GM19025 (cell line): ENCODE data around the gene NAA50.
A peak's percentile ranks its signal among the peaks of the same experiment; 100 is the strongest.

Source experiments
- ATAC-seq: cut with Tn5 transposase; IDR thresholded peaks from one replicate; pipeline ENCODE4 v1.9.1; 2021; ENCODE audit warnings: mild to moderate bottlenecking, low read depth, moderate library complexity; ENCODE audit not compliant: unreplicated experiment

The NAA50 gene

DNA sequence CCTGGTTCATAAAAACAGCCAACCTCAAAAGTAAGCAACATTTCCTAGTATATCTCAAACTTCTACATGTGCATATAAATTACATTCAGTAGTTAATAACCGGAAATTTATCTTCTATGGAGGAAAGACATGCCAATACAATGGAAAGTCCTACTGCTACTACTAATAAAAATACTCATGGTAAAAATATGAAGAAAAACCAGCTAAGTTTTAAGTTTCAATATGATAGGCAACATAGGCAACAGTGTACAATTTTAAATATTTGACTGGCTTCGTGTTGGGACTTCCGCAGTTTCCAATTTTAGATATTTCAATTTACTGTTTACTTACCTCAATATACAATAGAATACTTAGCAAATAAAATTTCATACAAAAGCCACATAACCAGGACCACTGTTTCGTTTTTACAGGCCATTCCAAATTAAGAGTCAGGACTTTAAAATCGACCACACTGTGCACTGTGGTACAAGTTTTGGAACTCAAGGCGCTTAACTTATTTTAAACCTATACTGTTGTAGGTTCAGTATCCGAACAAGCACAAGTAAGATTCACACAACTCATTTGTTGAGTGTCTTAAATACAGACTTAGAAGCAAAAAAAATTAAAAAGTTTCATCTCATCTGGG lies 2.9 kb downstream of the NAA50 start:
- ATAC-seq: no peak

DNA sequence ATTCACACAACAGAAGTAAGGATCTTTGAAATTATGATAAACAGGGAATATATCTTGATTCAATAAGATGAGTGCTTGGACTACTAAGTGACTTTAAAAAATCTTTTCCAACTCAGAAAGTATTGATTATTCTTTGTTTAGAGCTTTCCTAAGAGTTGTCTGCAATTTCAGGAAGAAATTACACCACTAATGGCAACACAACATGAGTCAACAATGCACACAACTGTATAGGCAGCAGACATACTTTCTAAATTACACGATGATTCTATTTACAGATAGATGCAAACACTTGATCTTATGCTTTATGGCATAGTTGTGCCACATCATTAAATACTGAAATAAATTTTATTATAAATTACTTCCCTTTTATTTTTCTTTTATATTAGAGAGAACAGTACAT lies 4.4 kb downstream of the NAA50 start:
- ATAC-seq: no peak

DNA sequence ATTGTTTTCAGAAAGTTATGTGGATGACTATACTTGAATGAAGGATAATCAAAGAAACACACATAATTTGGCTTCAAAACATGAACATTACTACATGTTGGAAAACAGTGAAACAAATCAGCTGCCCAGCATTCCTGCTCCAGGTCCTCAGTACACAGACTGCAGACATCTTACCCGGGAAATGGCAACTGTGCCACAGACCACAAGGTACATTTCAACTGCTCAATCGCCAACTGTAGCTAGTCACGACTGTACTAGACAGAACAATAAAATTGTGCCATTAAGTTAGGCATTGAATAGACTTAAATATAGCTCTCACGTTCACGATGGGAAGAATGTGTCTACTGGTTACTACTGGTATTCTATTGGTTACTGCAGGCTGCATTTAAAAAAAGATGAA lies 5.0 kb downstream of the NAA50 start:
- no peak for ATAC-seq

DNA sequence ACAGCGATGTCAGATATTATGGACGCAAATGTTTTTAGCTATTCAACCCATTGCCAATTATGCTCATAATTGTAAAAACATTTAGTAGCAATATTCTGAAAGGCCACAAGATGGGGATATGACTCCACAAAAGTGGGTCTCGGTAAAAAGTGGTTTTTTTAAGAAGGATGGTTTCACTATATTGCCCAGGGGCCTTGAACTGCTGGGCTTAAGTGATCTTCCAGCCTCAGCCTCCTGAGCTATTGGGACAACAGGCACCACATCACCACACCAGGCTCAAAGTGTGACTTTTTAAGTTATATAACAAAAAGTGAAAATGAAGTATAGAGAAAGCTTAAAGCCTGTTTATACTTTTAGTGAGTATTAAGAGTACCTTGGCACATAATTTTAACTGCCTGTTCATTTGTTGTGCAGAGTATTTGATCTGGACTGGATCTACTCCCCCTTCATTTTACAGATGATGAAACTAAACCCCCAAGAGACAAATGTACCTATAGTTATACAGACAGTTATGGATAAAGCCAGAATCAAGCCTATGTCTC lies 9.4 kb downstream of the NAA50 start:
- ATAC-seq: no peak

DNA sequence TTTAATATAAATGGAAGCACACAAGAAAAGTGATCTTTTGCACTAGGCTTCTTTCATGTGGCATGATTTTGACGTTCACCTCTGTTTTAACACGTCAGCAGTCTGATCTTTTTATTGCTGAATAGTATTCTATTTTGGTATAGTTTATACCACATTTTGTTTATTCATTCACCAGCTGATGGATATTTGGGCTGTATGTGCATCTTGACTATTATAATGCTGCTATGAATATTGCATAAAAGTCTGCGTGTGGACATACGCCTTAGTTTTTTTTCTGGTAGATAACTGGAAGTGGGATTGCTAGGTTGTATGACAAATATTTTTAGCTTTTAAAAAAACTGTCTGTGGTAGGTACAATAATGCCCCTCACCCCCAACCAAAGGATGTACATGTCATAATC lies 14.4 kb downstream of the NAA50 start:
- ATAC-seq: no peak

DNA sequence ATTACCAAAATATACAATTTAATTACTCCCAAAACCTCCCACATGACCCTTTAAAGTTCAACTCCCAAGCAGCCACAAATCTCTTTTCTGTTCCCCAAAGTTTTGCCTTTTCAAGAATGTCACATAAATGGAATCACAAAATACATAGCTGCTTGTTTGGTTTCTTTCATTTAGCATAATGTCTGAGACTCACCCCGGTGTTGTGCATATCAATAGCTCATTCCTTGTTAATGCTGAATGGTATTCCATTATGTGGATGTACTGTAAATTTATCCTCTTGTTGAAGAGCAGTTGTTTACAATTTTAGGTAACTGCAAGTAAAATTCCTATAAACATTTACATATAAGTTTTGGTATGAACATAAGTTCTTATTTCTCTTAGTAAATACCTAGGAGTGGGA lies 15.5 kb downstream of the NAA50 start:
- no peak for ATAC-seq

DNA sequence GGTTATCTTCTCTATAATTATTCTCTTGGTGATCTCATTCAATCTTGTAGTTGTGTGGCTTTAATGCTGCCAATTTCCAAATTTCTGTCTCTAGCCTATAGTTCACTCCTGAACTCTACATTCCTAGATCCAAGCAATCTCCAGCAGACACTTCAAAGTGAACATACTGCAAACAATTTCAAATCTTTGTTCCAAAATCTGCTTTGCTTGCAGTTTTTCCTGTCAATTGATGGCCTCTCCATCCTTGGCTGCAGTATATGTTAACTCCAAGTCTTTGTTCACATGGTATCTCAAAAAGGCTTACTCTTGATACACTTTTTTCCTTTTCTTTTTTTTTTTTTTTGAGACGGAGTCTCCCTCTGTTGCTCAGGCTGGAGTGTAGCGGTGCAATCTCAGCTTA lies 17.4 kb downstream of the NAA50 start:
- ATAC-seq: no peak

DNA sequence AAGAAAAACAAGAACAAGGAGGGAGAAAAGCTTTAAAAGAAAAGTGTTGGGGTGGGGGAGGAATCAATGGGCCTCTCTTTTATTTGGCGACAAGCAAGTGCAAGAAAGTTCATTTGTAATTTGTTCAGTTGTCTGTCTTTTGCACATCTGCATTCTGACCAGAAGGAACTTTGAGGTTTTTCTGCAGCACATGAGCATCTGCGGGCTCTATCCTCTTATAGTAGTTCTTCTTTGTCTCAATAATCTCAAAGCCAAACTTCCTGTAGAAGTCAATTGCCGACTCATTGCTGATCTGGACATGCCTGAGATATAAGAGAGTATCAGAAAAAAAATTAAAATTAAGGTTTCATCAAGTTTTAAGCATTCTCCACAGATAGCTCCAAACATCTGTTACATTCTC lies 24.4 kb downstream of the NAA50 start:
- ATAC-seq: no peak

DNA sequence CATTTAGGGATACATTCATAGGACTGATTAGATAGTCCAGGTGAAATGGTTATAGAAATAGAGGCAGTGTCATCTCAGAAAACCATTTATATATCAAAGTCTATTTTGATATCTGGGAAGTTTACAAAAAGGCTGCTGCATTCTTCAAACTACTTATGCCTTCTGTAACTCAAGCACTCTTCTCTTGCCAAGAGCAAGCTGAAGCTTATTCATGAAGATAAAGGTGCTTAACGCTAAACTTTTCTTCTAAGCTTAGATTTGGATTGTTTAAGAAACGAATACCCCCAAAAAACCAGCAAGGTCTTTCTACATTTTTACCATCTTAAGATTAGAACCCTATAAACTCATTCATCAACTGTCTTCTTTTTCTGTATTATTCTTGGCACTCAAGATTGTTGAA lies 26.3 kb downstream of the NAA50 start:
- ATAC-seq: no peak

DNA sequence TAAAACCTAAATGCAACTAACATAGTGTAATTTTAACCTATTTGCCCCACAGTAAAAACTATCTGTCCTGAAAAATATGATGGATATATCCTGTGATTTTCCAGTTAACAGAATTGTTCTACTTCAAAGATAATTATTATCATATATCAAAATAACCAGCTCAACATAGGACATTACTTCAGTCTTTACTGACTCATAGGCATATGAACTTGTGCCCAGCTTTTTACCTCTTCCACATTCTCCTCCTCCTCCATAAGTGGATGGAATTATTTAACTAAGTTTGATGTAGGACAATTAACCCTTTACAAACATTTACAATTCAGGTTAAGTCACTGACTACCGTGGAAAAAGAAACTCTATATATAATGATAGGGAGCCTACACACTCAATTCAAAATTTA lies 26.8 kb downstream of the NAA50 start:
- ATAC-seq: no peak

DNA sequence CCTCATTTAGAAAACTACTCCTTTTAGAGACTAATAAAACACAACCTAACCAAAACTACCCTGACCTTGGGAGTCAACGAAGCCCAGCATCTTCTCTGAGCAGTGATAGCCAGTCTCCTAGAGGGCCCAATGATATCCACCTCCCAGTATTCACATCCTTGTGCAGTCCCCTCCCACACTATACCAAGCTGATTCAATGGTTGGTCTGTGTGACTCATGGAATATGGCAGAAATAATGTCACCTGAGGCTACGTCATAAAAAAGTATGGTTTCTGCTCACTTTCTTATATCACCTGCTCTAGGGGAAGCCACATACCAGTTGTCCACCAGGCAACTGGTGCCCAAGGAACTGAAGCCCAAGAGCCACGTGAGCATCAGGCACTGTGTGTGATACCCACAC lies 28.2 kb downstream of the NAA50 start:
- no peak for ATAC-seq

DNA sequence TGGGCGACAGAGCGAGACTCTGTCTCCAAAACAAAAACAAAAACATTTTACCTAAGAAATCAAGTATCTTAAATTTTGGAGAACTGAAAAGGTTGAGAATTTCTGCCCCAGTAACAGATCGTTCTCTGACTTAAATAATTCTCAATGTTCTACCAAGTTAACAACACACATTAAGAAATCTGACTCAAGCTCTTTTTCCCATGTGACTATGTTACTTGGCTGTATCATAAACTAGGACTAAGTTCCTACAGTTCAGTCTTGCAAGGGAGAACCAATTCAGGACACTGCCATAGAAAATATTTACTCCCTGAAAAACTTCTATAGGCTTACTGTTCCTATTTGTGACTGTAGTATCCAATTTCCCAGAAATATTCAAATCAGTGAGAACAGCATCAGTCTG lies 28.7 kb downstream of the NAA50 start:
- no peak for ATAC-seq

DNA sequence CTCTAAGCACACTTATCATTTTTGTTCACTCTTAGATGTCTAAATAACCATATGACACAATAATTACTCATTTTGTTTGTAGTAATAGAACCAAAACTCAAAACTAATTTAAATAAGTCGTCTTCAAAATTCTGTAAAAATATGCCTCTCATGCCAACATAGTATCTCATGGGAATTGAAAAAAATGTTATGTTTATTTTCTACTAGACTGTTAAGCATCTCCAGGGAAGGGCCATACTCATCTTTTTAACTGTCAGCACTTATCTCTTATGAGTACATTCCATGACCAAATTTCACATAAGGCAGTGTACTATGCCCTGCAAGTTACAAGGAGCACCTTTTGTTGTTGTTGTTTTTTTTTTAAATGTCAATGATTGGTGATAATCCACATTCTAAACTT lies 31.3 kb downstream of the NAA50 start:
- ATAC-seq: no peak

DNA sequence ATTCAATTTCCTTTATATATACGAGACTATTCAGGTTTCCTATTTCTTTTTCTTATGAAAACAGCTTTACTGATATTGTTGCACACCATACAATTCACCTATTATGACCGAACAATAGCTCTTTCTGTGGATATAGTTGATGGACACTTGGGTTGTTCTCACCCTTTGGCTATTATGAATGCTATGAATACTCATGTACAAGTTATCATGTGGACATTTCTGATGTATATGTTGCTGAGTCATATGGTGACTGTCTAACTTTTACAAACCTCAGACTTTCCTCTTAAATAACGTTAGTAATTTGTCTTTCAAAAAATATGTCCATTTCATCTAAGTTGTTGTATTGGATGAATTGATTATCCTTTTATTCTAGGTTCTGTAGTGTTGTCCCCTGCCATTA lies 33.9 kb downstream of the NAA50 start:
- ATAC-seq: no peak

DNA sequence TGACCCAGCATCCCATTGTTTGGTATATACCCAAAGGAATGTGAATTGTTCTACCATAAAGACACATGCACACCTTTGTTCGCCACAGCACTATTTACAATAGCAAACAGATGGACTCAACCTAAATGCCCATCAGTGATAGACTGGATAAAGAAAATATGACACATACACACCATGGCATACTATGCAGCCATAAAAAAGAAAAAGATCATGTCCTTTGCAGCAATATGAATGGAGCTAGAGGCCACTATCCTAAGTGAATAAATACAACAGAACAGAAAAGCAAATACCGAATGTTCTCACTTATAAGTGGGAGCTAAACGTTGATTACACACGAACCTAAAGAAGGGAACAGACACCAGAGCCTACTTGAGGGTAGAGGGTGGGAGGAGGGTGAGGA lies 38.2 kb downstream of the NAA50 start:
- ATAC-seq: no peak

DNA sequence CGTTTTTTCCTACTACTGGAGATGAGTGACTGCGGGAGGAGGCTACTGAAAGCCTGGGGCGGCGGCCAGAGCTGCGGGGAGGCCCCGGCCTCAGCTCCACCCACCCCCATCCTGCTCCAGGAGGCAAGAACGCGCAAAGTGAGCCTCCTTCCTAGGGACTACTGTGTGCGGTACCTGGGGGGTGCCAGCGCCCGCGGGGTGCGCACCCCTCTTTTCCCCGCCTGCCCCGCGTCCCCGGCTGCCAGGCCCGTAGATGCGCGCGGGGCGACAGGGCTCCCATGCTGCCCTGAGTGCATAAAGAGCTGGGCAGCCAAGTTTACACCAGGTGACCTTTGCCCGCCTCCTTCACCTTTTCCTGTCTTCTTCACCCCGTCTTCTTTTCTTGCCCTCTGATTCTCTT lies 47.1 kb downstream of the NAA50 start:
- no peak for ATAC-seq

DNA sequence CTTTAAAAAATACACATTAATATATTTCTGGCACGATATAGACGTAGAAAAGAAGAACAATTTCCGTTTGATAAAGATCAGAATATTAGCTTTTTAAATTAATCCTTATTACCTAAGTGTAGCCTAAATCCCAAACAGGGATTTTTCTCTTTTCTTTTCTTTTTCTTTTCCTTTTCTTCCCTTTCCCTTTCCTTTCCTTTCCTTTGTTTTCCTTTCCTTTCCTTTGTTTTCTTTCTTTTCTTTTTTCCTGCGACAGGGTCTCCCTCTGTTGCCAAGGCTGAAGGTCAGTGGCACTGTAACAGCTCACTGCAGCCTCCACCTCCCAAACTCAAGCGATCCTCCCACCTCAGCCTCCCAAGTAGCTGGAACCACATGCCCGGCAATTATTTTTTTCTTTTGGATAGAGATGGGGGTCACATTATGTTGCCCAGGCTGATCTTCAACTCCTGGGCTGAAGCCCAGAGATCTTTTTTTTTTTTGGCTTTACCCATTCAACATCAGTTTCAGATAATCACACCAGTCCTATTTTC lies 47.8 kb downstream of the NAA50 start:
- ATAC-seq: no peak

DNA sequence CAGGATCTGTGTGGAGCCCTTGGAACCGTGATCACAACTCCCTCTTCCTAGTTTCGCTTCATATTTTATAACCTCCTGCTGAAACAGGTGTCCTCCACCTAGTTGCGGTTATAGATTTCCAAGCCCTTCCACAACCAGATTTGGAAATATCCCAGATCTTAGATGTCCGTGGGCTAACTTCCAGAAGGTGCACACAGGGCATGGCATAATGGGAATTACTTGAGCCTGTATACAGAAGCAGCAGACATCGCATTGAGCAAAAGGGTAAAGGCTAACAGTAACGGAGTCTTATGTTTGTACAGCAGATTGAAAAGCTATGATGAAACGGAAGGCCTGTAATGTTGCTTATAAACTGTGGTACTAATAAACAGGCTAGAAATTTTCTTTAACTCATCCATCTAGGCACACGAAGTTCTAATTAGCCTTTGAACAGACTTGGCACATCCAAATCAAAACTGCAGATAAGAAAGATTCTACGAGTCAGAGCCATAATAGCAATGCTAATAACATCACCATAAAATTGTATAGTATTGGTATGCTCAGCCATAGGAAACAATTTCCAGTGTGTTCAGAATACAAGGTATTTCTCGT lies 48.5 kb downstream of the NAA50 start:
- no peak for ATAC-seq

DNA sequence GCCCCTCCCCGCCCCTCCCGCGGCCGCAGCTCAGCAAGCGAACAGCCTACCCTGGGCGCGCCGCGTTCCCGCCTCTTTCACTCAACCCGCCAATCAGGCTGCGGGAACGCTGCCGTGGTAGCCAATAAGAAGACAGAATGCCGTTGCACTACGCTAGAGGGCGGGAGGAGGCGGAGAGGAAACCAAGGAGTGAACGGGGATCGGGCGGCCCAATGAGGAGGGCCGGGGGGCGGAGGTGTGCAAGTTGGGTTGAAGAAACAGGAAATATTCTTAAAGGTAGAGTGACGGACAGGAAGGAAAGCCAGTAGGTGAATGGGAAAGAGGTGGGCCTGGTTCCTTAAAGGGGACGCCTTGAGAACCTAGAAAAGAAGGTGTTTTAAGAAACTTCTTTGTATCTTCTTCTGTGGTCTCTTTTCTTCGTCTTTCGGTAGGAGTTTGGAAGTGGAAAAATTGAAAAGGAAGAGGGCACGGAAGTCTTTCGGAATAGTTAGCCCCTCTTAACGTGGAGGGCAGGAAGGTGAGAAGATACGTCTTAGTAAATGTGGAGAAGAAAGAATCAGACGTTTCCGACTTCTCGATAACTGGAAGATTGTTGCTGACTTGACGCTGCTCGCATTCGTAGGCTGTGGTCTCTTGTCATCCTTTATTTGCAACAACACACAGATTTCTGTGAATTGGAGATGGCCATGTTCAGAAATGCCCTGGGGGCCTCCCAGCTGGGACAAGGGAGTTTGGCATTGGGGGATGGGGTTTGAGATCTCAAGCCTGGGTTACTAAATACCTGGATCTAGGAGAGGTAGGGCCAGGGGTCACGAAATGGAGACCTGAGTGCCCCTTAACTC lies 49.2 kb downstream of the NAA50 start:
- peak; percentile 87 for ATAC-seq

DNA sequence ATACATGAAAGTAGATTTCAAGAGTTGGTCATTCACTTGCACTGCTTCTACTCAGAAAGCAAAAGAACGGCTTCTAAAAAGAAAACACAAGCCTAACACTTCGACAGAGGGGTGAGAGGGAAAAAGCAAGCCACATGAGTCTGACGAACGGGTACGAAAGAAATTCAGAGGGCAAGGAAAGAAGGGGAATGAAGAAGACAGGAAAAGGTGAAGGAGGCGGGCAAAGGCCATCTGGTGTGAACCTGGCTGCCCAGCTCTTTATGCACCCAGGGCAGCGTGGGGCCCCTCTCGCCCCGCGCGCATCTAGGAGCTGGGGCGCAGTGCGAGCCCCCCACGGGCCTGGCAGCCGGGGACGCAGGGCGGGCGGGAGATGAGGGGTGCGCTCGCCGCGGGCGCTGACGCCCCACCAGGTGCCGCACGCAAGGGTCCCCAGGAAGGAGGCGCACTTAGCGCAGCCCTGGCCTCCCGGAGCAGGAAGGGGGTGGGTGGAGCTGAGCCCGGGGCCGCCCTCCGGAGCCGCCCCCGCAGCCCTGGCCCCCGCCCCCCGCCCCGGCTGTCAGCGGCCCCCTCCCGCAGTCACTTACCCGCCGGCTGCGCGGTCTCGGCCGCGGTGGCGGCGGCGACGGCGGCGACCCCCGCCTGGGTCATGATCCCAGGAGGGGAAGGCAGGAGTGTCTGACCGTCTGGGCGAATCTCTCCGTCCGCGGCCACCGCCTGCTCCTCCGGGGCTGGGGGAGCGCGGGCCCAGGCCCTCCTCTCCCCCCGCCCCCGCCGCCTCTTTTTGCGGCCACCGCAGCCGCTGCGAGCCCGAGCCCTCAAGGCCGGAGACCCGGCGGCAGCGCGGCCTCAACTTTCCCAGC lies 50.0 kb downstream of the NAA50 start, which contains the start of gene USF3:
USF3 (minus strand) TSS at position 857 of the 860 bp plus-strand sequence. CDS start 21,764 bp downstream, outside the sequence.
- peak; percentile 54 for ATAC-seq
